SK-N-SH treated with all-trans-retinoic acid at 6 μM for 48 hours (cell line): ENCODE measurements around the gene PPL.
"Not testable (repeated sequence)": the region's sequence is repeated elsewhere in the genome, so short reads cannot be mapped to it uniquely, and the experiment has no call there.

ENCODE experiments used
- ATAC-seq: fragments of 200-7000 bp; cut with Tn5 transposase; 3 replicates; pipeline ENCODE4 v1.9.1; 2020; ENCODE audit warnings: mild to moderate bottlenecking, moderate library complexity
- ARNTL ChIP-seq: fragments of 450-650 bp; formaldehyde crosslinking; IDR thresholded peaks from 2 replicates; pipeline ENCODE4 v1.5.0; 2020; ENCODE audit warnings: low read depth, mild to moderate bottlenecking, moderate library complexity, borderline replicate concordance
- CREB5 ChIP-seq: fragments of 250-450 bp; sonication (Bioruptor Pico); IDR thresholded peaks from 2 replicates; pipeline ENCODE4 v1.5.1; 2020; ENCODE audit warnings: low read depth, mild to moderate bottlenecking, moderate library complexity
- ESRRG ChIP-seq: fragments of 250-450 bp; sonication (Bioruptor Pico); IDR thresholded peaks from 2 replicates; pipeline ENCODE4 v1.6.1; 2021; ENCODE audit warnings: mild to moderate bottlenecking
- GLIS3 ChIP-seq: fragments of 250-450 bp; sonication (Bioruptor Pico); IDR thresholded peaks from 2 replicates; pipeline ENCODE4 v1.5.0; 2020; ENCODE audit warnings: mild to moderate bottlenecking, moderate library complexity
- ISL1 ChIP-seq: fragments of 250-450 bp; sonication (Bioruptor Pico); IDR thresholded peaks from 2 replicates; pipeline ENCODE4 v2.1.2; 2022; ENCODE audit warnings: mild to moderate bottlenecking, moderate library complexity
- PPARA ChIP-seq: fragments of 250-450 bp; sonication (Bioruptor Pico); IDR thresholded peaks from 2 replicates; pipeline ENCODE4 v1.5.0; 2020; ENCODE audit warnings: mild to moderate bottlenecking, borderline replicate concordance
- RARB ChIP-seq: fragments of 250-450 bp; sonication (Bioruptor Pico); IDR thresholded peaks from 2 replicates; pipeline ENCODE4 v1.8.0; 2021; ENCODE audit warnings: mild to moderate bottlenecking, moderate library complexity
- SNAI2 ChIP-seq: fragments of 250-450 bp; sonication (Bioruptor Pico); IDR thresholded peaks from 2 replicates; pipeline ENCODE4 v1.5.0; 2020; ENCODE audit warnings: mild to moderate bottlenecking, moderate library complexity
- TSHZ2 ChIP-seq: fragments of 250-450 bp; sonication (Bioruptor Pico); IDR thresholded peaks from 2 replicates; pipeline ENCODE4 v1.5.0; 2020; ENCODE audit warnings: mild to moderate bottlenecking, moderate library complexity
- ZC3H10 ChIP-seq: fragments of 250-450 bp; sonication (Bioruptor Pico); IDR thresholded peaks from 2 replicates; pipeline ENCODE4 v1.5.1; 2021; ENCODE audit warnings: mild to moderate bottlenecking, moderate library complexity
- ZFP30 ChIP-seq: fragments of 450-650 bp; formaldehyde crosslinking; IDR thresholded peaks from 2 replicates; pipeline ENCODE4 v1.5.0; 2022; ENCODE audit warnings: mild to moderate bottlenecking, moderate library complexity
- ZNF565 ChIP-seq: fragments of 450-650 bp; formaldehyde crosslinking; conservative IDR thresholded peaks from 2 replicates; pipeline ENCODE4 v1.5.0; 2020; ENCODE audit warnings: low read depth, mild to moderate bottlenecking, moderate library complexity
- ZNF70 ChIP-seq: fragments of 450-650 bp; formaldehyde crosslinking; IDR thresholded peaks from 2 replicates; pipeline ENCODE4 v1.5.0; 2020; ENCODE audit warnings: mild to moderate bottlenecking, moderate library complexity
- ZNF8 ChIP-seq: fragments of 450-650 bp; formaldehyde crosslinking; IDR thresholded peaks from 2 replicates; pipeline ENCODE4 v1.5.0; 2020; ENCODE audit warnings: mild to moderate bottlenecking, moderate library complexity
- TF ChIP-seq, protein P1 (sequence below): fragments of 250-450 bp; sonication (Bioruptor Pico); IDR thresholded peaks from 2 replicates; pipeline ENCODE4 v1.5.1; 2021; ENCODE audit warnings: mild to moderate bottlenecking, moderate library complexity
- TF ChIP-seq, protein P2 (sequence below): fragments of 250-450 bp; sonication (Bioruptor Pico); IDR thresholded peaks from 2 replicates; pipeline ENCODE4 v1.8.0; 2021; ENCODE audit warnings: low read depth, mild to moderate bottlenecking, moderate library complexity, borderline replicate concordance

Gene PPL

GRCh38 chr16:4954714-4955113, 17.8 kb upstream of the PPL start:
- no peak for TF ChIP-seq ZNF8 (CRISPR knock-in tag)
- TF ChIP-seq ZC3H10: no peak
- no peak for TF ChIP-seq ZNF70 (CRISPR knock-in tag)
- no peak for TF ChIP-seq PPARA (CRISPR knock-in tag)
- no peak for TF ChIP-seq SNAI2 (CRISPR knock-in tag)
- TF ChIP-seq TSHZ2 (CRISPR knock-in tag): no peak
- ATAC-seq: no peak

DNA sequence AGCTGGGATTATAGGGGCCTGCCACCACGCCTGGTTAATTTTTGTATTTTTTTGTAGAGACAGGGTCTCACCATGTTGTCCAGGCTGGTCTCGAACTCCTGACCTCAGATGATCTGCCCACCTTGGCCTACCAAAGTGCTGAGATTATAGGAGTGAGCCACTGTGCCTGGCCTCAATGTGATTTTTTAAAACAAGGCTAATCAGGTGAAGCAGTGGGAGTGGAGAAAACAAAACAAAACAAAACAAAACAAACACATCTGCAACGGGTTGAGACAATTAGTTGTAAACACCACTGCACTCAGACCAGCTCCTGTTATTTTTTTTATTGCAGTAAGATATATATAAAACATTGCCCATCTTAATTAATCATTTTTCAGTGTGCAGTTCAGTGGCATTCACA, 14.6 kb upstream of the PPL start:
- not testable (repeated sequence) for ATAC-seq

GRCh38 chr16:4949986-4950385, 13.0 kb upstream of the PPL start:
- TF ChIP-seq ARNTL (CRISPR knock-in tag) (no peak), RARB (CRISPR knock-in tag) (no peak), ESRRG (CRISPR knock-in tag) (no peak), ZNF565 (CRISPR knock-in tag) (no peak), ZC3H10 (no peak), ISL1 (CRISPR knock-in tag) (no peak), ZNF8 (CRISPR knock-in tag) (no peak), PPARA (CRISPR knock-in tag) (no peak), GLIS3 (CRISPR knock-in tag) (no peak)
- TF ChIP-seq, all 23 proteins: peak for 0
- ATAC-seq: no peak

GRCh38 chr16:4948903-4949766, 12.2 kb upstream of the PPL start:
- no peak for ATAC-seq
- TF ChIP-seq ESRRG (CRISPR knock-in tag): no peak
- no peak for TF ChIP-seq ZFP30 (CRISPR knock-in tag)
- no peak for TF ChIP-seq ARNTL (CRISPR knock-in tag)
- TF ChIP-seq ZNF8 (CRISPR knock-in tag): no peak
- TF ChIP-seq, protein P1, sequence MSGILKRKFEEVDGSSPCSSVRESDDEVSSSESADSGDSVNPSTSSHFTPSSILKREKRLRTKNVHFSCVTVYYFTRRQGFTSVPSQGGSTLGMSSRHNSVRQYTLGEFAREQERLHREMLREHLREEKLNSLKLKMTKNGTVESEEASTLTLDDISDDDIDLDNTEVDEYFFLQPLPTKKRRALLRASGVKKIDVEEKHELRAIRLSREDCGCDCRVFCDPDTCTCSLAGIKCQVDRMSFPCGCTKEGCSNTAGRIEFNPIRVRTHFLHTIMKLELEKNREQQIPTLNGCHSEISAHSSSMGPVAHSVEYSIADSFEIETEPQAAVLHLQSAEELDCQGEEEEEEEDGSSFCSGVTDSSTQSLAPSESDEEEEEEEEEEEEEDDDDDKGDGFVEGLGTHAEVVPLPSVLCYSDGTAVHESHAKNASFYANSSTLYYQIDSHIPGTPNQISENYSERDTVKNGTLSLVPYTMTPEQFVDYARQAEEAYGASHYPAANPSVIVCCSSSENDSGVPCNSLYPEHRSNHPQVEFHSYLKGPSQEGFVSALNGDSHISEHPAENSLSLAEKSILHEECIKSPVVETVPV (CRISPR knock-in tag): no peak
- no peak for TF ChIP-seq GLIS3 (CRISPR knock-in tag)
- no peak for TF ChIP-seq RARB (CRISPR knock-in tag)
- TF ChIP-seq PPARA (CRISPR knock-in tag): no peak
- no peak for TF ChIP-seq SNAI2 (CRISPR knock-in tag)
- no peak for TF ChIP-seq TSHZ2 (CRISPR knock-in tag)
- TF ChIP-seq, protein P2, sequence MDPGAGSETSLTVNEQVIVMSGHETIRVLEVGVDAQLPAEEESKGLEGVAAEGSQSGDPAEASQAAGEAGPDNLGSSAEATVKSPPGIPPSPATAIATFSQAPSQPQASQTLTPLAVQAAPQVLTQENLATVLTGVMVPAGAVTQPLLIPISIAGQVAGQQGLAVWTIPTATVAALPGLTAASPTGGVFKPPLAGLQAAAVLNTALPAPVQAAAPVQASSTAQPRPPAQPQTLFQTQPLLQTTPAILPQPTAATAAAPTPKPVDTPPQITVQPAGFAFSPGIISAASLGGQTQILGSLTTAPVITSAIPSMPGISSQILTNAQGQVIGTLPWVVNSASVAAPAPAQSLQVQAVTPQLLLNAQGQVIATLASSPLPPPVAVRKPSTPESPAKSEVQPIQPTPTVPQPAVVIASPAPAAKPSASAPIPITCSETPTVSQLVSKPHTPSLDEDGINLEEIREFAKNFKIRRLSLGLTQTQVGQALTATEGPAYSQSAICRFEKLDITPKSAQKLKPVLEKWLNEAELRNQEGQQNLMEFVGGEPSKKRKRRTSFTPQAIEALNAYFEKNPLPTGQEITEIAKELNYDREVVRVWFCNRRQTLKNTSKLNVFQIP (CRISPR knock-in tag): no peak
- no peak for TF ChIP-seq CREB5 (CRISPR knock-in tag)
